GM18498 (cell line): Measurements from ENCODE around the gene TMPRSS12.
A peak's percentile ranks its signal among the peaks of the same experiment; 100 is the strongest.
"Not testable (repeated sequence)": the region's sequence is repeated elsewhere in the genome, so short reads cannot be mapped to it uniquely, and the experiment has no call there.

Source experiments
- ATAC-seq: cut with Tn5 transposase; IDR thresholded peaks from one replicate; pipeline ENCODE4 v1.9.1; 2021; ENCODE audit warnings: mild to moderate bottlenecking, moderate library complexity; ENCODE audit not compliant: unreplicated experiment

The TMPRSS12 gene

GRCh38 chr12:50925342-50925651, 82.6 kb downstream of the TMPRSS12 start:
- ATAC-seq, result peak; percentile 17

GRCh38 chr12:50925920-50926319, 83.2 kb downstream of the TMPRSS12 start:
- no peak for ATAC-seq

GRCh38 chr12:50926415-50926814, 83.7 kb downstream of the TMPRSS12 start:
- no peak for ATAC-seq

GRCh38 chr12:50926932-50927331, 84.2 kb downstream of the TMPRSS12 start:
- not testable (repeated sequence) for ATAC-seq

- ATAC-seq, result no peak
Measured at GRCh38 chr12:50927356-50927755, 84.6 kb downstream of the TMPRSS12 start.

GRCh38 chr12:50927766-50928224, 85.1 kb downstream of the TMPRSS12 start:
- no peak for ATAC-seq

GRCh38 chr12:50928392-50928791, 85.7 kb downstream of the TMPRSS12 start:
- no peak for ATAC-seq

GRCh38 chr12:50929831-50930230, 87.1 kb downstream of the TMPRSS12 start:
- no peak for ATAC-seq

GRCh38 chr12:50930477-50930876, 87.8 kb downstream of the TMPRSS12 start:
- not testable (repeated sequence) for ATAC-seq

- ATAC-seq, result no peak
Measured at GRCh38 chr12:50932787-50933280, 90.1 kb downstream of the TMPRSS12 start.

- ATAC-seq, result no peak
Measured at GRCh38 chr12:50933459-50934124, 90.9 kb downstream of the TMPRSS12 start.

GRCh38 chr12:50934371-50934851, 91.7 kb downstream of the TMPRSS12 start:
- no peak for ATAC-seq

- ATAC-seq, result no peak
Measured at GRCh38 chr12:50934981-50935807, 92.5 kb downstream of the TMPRSS12 start.

GRCh38 chr12:50936821-50937530, 94.2 kb downstream of the TMPRSS12 start:
- ATAC-seq, result no peak
